Measurements from ENCODE around the gene SSBP3.

DNA sequence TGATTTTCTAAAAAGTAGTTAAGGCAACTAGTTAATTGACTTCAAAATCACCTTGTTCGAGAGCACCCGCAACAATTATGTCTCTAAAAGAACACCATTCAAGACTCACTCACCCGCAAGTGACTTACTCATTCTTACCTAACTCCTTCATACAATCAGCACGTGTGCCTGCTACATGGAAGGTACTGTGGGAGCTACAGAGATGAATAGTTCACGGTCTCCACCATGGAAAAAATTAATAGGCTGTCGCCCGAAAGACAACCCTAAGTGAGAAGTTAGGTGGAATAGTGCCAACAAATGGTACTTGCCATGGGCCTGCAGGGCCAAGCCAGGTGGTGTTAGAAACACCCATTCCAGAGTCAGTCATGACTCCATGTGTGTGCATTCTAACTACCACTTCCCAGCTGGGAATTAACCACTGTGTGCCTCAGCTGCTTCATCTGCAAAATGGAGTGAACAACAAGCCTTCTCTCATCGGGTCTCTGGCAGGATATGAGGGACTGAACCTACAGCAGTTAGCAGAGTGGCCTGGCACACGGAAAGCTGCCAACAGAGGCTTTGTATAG is 7.1 kb downstream of the SSBP3 start:
- no peak for TF ChIP-seq POLR2A (IDR thresholded peaks at IDR 0.05)
- TF ChIP-seq, protein P1, sequence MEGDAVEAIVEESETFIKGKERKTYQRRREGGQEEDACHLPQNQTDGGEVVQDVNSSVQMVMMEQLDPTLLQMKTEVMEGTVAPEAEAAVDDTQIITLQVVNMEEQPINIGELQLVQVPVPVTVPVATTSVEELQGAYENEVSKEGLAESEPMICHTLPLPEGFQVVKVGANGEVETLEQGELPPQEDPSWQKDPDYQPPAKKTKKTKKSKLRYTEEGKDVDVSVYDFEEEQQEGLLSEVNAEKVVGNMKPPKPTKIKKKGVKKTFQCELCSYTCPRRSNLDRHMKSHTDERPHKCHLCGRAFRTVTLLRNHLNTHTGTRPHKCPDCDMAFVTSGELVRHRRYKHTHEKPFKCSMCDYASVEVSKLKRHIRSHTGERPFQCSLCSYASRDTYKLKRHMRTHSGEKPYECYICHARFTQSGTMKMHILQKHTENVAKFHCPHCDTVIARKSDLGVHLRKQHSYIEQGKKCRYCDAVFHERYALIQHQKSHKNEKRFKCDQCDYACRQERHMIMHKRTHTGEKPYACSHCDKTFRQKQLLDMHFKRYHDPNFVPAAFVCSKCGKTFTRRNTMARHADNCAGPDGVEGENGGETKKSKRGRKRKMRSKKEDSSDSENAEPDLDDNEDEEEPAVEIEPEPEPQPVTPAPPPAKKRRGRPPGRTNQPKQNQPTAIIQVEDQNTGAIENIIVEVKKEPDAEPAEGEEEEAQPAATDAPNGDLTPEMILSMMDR (IDR thresholded peaks at IDR 0.05), result no peak

Data from body of pancreas (tissue), 4 donors.